ENCODE measurements around the gene C15orf39. TPM values are rescaled to one million over a fixed set of nuclear protein-coding genes. Genes with fewer than 3 reads are reported as not detected.

C15orf39 gene
- total RNA-seq, 4 donors from 2014 or later, result 10.6 to 18.3 (median 16.7) TPM

GRCh38 chr15:75233504-75234190 lies 32.0 kb downstream of the C15orf39 start:
- no peak overlapping the region for H3K27ac ChIP-seq
- H3K4me3 ChIP-seq (replicated peaks in 1 of 3), result no peak overlapping the region
- no peaks in the 10 kb centered on the region for H3K4me1 ChIP-seq
- TF ChIP-seq POLR2A (IDR thresholded peaks at IDR 0.05) (no peak), CTCF (IDR thresholded peaks at IDR 0.05) (no peak)
- WGBS, 2 donors, result 67 to 74% methylated on average over 9 to 12 of the region's 14 CpGs
- H3K36me3 ChIP-seq, result no peaks in the 10 kb centered on the region
- DNase-seq, result no peak
- no peaks in the 10 kb centered on the region for H3K27me3 ChIP-seq
- intact Hi-C loops (cut with DNase I), result no loop called here
- no peaks in the 10 kb centered on the region for H3K9me3 ChIP-seq

- no peak overlapping the region for H3K4me3 ChIP-seq (replicated peaks in 1 of 3)
- 77 to 100% methylated on average over 3 to 4 of the region's 5 CpGs for WGBS, 2 donors
- H3K27me3 ChIP-seq, result no peaks in the 10 kb centered on the region
- TF ChIP-seq POLR2A (IDR thresholded peaks at IDR 0.05), result no peak
- no peak for TF ChIP-seq CTCF (IDR thresholded peaks at IDR 0.05)
- H3K9me3 ChIP-seq, result no peaks in the 10 kb centered on the region
- H3K27ac ChIP-seq, result no peak overlapping the region
- no peaks in the 10 kb centered on the region for H3K36me3 ChIP-seq
- DNase-seq, result no peak
- H3K4me1 ChIP-seq, result no peaks in the 10 kb centered on the region
- intact Hi-C loops (cut with DNase I), result no loop called here
Observed at GRCh38 chr15:75234191-75234810, 32.6 kb downstream of the C15orf39 start.

DNA sequence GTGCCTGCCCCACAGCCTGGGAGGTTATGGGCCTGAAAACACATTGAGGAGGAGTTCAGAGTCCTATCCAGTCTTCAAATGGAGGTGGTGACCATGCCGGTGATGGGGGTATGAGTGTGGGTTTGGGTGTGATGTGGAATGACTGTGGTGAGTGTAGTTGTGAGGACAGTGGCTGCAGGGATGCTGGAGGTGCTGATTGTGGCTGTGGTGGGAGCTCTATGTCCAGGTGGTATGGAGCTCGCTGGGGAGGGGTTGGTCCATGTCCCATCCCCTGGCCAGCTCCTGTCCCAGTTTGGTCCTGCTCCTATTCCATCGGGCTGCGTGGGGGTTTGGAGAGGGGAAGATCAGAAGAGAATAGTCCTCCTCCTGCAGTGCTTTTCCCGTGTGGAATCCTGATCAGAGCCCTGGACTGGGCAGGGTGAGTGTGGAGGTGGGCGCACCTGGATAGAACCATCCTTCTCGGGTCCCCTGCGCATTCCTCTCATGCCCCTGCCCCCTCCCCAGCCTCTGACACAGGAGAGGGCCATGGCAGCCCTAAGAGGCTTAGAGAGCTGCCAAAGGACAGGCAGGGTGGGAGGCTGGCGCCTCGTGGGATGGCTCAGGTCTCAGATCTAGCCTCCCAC lies 33.5 kb downstream of the C15orf39 start:
- no peak for DNase-seq
- Histone ChIP-seq H3K9me3 (no peaks in the 10 kb centered on the region), H3K27me3 (no peaks in the 10 kb centered on the region), H3K27ac (no peak overlapping the region), H3K4me1 (no peaks in the 10 kb centered on the region), H3K4me3 (replicated peaks in 1 of 3) (no peak overlapping the region), H3K36me3 (no peaks in the 10 kb centered on the region)
- no peak for TF ChIP-seq CTCF (IDR thresholded peaks at IDR 0.05)
- TF ChIP-seq POLR2A (IDR thresholded peaks at IDR 0.05), result no peak
- intact Hi-C loops (cut with DNase I), result no loop called here
- WGBS, 2 donors, result 82 to 83% methylated on average over 8 to 10 of the region's 10 CpGs

DNA sequence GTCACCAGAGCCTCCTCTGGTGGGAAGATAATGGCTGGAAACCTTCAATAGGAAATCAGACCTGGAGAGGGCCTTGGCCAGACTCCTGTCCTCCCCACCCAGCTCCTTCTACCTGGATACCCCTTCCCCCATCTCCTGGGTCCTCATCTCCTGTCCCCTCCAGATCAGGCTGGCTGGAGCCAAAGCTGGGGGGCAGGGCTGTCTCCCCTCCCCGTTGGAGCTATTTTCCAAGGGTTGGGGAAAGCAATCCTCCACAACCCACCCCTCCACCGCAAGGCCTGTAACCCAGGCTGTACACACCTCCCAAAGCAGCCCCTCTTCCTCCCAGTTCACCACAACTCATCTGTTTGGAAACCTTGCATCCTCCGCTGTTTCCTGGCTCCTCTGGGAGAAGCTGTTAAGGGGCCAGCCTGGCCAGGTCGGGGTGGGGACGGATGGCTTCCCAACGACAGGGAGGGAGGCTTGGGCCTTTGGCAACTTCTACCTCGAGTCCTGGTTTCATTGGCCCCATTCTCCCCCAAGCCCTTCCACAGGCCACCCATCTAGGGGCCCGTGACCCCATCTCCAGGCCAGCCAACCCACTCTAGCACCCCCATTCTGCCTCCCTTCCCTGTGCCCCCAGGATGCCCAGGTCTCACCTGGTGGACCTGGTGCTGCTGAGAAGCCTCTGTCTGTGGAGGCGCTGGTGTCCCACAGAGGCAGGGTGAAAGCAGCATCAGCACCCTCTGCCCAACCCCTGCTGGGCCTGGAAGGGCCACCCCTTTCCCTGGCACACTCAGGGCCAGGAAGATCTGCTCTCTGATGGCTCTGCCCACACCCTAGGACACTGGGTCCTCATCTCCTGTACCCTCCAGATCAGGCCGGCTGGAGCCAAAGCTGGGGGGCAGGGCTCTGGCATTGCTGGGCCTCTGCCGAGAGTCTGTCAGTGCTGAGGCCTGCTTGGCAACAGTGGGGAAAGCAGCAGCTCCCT lies 34.4 kb downstream of the C15orf39 start:
- Histone ChIP-seq H3K27me3 (no peaks in the 10 kb centered on the region), H3K9me3 (no peaks in the 10 kb centered on the region), H3K27ac (no peak overlapping the region), H3K36me3 (no peaks in the 10 kb centered on the region), H3K4me1 (no peaks in the 10 kb centered on the region), H3K4me3 (replicated peaks in 1 of 3) (no peak overlapping the region)
- 89 to 90% methylated on average over 10 to 11 of the region's 11 CpGs for WGBS, 2 donors
- intact Hi-C loops (cut with DNase I), result no loop called here
- DNase-seq, result no peak
- TF ChIP-seq CTCF (IDR thresholded peaks at IDR 0.05) (no peak), POLR2A (IDR thresholded peaks at IDR 0.05) (no peak)
